Upper lobe of left lung (tissue), 4 donors: Measurements from ENCODE around the gene STXBP3.

Source experiments
- CTCF ChIP-seq, 6 experiments: fragments of 450-650 bp in 4 of 6; fragments of 200-600 bp in 2 of 6; sonication (generic) in 2 of 6; IDR thresholded peaks; one replicate each; pipeline ENCODE4 v1.5.1; 2016 to 2019; ENCODE audit warnings: antibody characterized with exemption in 6 of 6
- POLR2A ChIP-seq, 4 donors: fragments of 450-650 bp; IDR thresholded peaks; one replicate each; pipeline ENCODE4 v1.5.1; 2016 to 2017; ENCODE audit warnings: antibody characterized with exemption in 4 of 4, mild to moderate bottlenecking in 2 of 4

GRCh38 chr1:108704496-108704895 lies 42.0 kb upstream of the STXBP3 start:
- TF ChIP-seq CTCF (IDR thresholded peaks at IDR 0.05): no peak
- TF ChIP-seq POLR2A (IDR thresholded peaks at IDR 0.05): no peak
